GM15510 (cell line): Measurements from ENCODE around the gene EML2.

Experiments
- POLR2A ChIP-seq: IDR thresholded peaks from 3 replicates; pipeline ENCODE4 v1.6.1; 2011; ENCODE audit warnings: borderline replicate concordance; ENCODE audit not compliant: insufficient read length; ENCODE audit errors: extremely low read depth

EML2 gene

GRCh38 chr19:45659096-45659729, 20.0 kb upstream of the EML2 start:
- no peak for TF ChIP-seq POLR2A

DNA sequence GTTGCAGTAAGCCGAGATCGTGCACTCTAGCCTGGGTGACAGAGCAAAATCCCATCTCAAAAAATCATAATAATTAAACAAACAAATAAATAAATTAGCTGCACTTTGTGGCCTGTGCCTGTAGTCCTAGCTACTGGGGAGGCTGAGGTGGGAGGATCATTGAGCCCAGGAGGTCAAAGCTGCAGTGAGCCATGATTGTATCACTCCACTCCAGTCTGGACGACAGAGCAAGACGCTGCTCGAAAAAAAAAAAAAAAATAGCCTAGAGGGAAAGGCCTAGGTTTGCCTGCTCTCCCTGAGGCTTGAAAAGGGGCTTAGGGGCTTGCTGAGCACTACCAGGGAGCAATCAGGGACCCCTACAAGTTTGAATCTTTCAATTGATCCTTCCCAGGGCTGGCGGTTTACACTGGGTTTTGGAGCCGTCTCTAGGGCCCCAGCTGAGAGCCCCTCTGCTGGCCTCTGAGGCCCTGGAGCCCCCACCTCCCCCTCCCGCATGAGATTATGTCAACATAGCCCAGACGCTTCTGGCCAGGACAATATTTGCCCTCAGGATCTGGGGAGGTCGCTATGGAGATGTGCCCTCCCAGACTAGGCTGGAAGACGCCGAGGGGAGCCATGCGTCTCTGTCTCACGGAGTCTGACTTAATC, 18.4 kb upstream of the EML2 start:
- no peak for TF ChIP-seq POLR2A

DNA sequence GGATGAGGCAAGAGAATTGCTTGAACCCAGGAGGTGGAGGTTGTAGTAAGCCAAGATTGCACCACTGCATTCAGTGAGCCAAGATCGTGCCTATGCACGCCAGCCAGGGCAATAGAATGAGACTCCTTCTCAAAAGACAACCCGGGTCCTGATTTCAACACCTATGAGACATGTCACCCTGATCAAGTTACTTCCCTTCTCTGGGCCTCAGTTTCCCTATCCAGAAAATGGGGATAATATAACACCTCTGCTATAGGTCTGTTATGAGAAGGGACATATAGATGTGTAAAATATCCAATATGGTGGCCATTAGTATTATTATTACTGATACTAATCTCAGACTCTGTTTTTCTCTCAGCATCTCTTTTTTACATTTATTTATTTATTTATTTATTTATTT, 15.9 kb upstream of the EML2 start:
- no peak for TF ChIP-seq POLR2A

GRCh38 chr19:45653634-45654033, 14.4 kb upstream of the EML2 start:
- TF ChIP-seq POLR2A, result no peak

GRCh38 chr19:45650722-45651121, 11.5 kb upstream of the EML2 start:
- no peak for TF ChIP-seq POLR2A

DNA sequence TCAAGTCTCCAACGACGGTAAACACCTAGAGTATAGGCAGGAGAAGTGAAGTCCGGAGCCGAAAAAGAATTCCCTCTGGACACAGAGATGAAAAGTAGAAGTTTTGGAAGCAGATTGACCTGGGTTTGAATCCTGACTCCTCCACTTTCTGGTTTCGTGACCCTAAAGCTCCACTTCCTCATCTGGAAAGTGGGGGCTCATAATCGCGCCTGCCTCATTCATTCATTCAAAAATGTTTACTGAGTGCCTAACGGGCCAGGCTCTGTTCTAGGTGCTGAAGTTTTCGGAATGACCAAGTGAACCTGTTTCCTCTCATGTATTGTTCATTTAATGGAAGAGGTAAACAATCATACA, 7.1 kb upstream of the EML2 start:
- no peak for TF ChIP-seq POLR2A

DNA sequence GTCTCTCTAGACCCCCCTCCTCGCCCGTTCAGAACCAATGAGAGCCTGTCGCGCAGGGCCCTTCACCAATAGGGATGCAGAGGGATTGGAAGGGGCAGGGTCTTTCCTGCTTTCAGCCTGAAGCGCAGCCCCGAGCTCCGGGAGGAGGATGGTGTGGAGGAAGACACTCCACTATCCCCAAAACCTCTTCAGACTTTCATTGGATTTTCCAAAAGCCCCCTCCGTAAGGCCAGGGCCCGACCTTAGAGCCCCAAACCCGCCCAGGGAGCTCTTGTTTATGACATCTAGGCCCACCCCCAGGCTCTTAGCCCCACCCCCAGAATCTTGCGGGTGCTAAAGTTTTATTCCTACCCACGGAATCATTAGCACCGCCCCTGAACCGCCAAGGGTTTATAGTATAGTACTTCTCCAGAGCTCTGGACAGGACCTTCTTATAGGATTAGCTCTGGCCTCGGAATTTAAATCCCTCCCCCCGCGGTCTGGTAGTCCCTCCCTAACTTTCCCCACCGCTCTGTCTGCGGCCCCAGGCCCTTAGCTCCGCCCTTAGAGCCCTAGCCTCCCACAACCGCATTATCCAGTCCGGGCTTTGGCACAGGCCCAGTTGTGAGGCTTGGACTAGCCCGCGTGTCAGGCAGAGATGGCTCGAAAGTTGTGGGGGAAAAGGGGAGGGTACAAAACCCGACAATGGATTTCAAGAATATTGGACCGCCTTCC, 6.6 kb upstream of the EML2 start:
- TF ChIP-seq POLR2A, result peak; percentile 10

- no peak for TF ChIP-seq POLR2A
These were observed 6.0 kb upstream of the EML2 start for GRCh38 chr19:45645068-45645630.

DNA sequence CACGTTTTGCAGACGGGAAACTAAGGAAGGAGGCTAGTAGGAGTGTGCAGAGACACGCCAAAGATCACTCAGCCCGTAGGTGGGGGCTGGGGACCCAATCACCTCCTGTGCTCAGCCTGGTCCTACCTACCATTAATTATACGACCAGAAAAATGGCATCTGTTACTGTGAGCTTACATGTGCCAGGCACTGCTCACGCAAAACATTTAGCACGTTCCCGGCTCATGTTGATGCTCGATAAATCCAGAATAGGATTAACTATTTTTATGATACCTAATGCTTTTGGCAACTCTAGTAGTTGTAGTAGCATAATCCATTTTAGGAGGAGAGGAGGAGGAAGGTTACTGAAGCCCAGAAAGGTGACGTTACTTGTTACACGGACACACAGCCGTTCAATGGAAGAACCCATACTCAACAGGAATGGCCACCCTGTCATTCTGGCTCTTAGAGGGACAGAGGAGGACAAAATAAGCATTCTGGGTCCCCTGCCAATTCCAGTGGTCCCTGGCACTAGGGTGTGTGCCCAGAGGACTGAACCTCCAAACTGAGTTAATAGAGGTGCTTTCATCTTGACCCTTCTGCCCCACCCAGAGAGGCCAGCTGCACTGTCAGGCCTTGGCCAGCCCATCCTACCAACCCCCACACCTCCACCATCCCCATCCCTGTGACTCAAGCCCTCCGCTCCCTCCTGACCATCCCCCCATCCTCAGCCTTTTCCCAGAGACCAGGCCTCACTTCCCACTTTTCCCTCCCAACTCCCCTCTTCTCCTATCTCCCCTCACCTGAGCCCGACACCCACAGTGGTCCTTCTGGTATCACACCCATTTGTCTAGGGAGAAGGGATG, 5.0 kb upstream of the EML2 start:
- TF ChIP-seq POLR2A, result no peak

DNA sequence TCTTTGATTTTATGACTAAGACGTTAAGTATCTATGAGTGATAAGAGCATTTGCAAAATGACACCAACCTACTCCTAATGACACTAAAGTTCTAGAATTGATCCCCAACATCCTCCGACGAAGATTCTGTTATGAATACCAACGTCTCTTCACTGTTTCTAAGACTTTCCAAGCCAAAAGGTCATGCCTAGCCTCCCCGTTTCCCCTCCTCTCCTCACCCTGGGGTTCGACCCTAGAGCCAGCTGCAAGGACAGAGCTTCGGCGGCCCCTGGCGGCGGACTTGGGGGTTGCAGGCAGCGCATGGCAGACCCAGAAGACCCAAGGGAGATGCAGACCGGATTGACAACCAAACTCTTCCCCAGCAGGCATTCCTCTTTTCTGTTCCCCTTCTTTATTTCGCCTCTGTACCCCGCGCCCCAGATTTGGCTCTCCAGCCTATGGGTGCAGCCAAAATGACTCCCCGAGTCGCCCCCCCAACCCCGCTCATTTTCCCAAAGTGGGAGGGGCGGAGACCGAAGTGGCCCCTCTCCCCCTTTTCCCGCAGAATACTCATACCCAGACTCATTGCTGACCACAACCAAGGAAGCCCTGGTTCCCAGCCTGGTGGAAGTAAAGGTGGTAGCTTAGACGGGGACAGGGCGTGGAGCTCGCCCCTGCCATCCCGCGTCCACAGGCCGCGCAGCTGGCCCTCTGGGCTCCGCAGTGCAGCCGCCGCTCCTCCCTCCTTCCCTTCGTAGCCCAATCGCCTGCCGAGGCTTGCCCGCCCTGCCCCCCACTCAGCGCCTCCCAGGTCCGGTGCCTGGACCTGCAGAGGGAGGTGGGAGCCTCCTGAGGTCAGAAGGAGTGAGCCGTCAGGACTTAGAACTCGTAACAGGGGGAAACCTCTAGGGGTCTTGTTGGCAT, 4.1 kb upstream of the EML2 start:
- TF ChIP-seq POLR2A, result no peak

- TF ChIP-seq POLR2A, result peak; percentile 55
These were observed 2.3 kb upstream of the EML2 start for GRCh38 chr19:45641274-45642105.

- TF ChIP-seq POLR2A, result no peak
These were observed 1.7 kb upstream of the EML2 start for GRCh38 chr19:45640849-45641273.
